GM19468 (cell line): ENCODE measurements around the gene CEP112.
"Not testable (repeated sequence)": the region's sequence is repeated elsewhere in the genome, so short reads cannot be mapped to it uniquely, and the experiment has no call there.

ENCODE experiments used
- ATAC-seq: cut with Tn5 transposase; IDR thresholded peaks from one replicate; pipeline ENCODE4 v1.9.1; 2021; ENCODE audit warnings: mild to moderate bottlenecking, moderate library complexity, moderate number of reproducible peaks; ENCODE audit not compliant: unreplicated experiment; ENCODE audit errors: extremely low read depth

CEP112 gene

DNA sequence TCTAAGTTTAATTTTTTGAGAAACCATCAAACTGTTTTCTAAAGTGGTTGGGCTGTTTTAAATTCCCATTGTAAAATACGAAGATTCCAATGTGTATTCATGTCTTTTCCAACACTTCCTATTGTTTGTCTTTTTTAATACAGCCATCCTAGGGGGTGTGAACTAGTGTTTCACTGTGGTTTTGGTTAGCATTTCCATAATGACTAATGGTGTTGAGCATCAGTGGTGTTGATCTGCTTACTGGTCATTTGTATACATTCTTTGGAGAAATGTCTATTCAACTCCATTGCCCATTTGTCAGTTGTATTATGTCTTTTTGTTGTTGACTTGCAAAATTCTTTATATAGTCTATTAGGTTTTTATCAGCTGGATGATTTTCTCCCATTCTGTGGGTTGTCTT is 391.3 kb downstream of the CEP112 start:
- ATAC-seq, result no peak

DNA sequence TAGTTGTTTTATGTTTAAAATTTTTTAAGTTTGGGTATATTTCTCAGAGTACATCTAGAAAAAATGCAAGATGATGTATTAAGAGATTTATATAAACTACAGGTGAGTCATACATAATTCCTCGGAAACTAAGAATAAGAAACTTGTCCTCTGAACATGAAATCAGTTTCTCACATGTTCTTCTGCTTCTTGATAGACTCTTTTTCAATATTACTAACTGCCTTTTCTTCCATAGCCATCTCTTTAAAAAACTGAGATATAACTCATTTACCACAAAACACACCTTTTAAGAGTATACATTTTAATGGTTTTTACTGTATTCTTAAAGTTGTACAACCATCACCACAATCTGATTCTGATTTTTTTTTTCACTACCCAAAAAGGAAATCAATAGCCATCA is 392.1 kb downstream of the CEP112 start:
- ATAC-seq, result no peak

DNA sequence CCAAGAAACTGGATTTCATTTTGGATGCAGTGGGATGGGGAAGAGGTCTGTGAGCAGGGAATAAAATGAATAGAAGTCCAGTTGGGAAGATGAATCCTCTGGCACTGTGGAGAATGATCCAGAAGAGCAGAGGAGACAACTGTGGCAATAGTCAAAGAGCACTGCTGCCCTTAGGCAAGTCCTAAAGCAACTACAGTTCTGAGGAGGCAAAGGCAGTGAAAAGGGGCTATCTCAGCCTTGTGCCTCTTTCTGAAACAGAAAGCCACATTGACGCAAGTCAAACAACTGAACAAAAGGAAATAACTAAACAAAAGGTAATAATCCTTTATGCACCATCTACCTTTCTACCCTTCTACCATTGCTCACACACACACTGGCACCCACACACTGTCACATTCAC is 392.5 kb downstream of the CEP112 start:
- ATAC-seq, result no peak

DNA sequence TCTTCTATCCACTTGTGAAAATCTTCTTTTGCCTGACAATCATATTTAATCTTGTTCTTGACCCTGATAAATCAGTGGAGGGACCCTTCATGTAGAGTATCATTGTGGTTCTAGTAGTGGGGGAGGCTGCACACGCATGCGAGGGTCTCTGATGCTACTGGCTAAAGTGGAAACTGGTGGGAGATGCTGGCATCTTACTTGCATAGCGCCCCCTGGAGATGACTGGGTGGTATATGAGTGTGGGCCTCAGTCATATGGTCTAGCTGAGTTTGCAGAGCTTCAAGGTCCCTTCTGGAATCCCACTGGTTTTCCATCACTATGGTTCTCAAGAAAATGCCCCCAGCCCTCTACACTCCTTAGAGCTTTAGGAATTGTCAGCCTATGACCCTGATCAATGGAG is 394.1 kb downstream of the CEP112 start:
- no peak for ATAC-seq

DNA sequence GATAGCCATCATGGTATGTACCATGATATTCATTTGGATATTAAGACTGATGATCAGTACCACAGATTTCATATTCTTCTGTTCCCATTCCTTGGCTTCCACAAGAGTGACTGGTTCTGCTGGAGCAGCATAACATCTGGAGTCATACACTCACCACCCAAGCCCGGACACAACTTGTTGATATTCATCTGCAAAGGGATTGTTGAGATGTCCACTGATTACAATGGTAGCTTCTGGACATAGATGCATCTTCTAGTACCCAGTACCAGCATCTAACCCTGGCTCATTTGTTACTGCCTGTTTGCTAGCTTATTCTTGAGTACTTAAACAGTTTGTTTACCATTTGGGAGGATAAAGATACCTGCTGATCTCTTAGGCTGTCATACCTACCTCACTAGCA is 394.8 kb downstream of the CEP112 start:
- no peak for ATAC-seq

DNA sequence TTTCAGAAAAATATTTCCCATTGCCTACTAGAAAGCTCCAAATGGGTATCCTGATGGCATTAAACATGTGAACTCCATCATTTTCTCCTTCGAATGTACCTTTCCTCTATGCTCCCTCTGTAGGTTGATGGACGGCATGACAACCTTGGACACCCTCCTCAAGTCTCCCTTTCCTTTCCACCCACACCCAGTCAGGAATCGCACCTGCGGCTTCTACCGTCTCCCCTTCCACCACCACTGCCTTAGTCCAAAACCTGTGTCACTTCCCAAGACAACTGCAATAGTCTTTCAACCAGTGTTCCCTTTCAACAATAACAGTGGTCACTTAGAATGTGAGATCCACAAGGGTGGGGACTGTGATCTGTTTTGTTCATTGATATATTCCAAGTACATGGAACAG is 397.4 kb downstream of the CEP112 start:
- no peak for ATAC-seq

DNA sequence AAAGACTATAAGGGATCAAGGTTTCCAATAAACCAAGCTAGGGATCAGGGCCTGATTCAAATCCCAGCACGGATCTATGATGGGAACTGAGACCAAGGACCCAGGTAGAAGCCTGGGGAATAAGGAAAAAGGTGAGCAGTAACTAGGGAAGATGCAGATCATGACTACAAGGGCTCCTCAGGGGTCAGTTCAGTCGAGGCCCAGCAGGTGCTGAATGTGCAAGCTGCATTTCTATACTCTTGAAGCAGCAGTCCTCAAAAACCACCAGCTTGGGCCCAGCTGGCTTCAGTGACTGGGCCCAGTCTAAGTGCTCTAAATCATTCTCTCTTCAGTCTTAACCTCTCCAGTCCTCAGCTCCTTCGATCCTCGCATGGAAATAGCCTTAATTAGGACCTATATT is 401.7 kb downstream of the CEP112 start:
- no peak for ATAC-seq

DNA sequence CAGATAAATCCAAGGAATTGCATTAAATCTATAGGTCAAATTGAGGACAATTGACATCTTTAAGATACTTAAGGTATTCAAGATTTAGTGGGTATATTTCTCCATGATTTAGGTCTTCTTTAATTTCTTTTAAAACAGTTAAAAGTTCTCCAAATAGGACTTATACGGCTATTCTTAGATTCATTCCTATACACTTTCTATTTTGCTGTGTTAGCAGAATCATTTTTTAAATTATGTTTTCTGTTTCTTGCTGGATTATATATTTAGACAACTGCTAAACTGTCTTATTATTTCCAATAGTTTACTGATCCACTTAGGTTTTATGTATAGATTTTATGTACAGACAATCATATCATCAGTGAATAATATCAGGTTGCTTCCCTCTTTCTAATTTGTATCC is 404.4 kb downstream of the CEP112 start:
- ATAC-seq, result no peak

DNA sequence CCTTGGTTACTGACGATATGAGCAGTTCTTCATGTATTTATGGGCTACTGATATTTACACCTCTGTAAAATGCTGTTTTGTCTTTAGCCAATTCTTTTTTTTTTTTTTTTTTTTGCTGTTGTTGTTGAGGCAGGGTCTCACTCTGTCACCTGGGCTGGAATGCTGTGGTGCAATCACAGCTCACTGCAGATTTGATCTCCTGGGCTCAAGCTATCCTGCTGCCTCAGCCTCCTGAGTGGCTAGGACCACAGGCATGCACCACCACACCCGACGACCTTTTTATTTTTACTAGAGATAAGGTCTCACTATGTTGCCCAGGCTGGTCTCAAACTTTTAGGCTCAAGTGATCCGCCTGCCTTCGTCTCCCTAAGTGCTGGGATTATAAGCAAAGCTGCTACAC is 405.5 kb downstream of the CEP112 start:
- ATAC-seq, result no peak

DNA sequence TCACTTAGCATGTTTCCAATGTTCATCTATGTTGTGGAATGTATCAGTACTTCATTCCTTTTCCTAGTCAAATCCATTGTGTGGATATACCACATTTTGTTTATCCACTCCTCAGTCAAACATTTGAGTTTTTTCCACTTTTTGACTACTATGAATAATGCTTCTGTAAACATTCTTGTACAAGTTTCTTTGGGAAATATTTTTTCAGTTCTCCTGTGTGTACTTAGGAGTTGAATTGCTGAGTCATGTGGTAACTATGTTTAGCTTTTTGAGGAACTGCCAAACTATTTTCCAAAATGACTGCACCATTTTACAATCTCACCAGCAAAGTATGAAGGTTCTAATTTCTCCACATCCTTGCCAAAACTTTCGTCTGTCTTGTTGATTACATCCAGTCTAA is 406.8 kb downstream of the CEP112 start:
- no peak for ATAC-seq

DNA sequence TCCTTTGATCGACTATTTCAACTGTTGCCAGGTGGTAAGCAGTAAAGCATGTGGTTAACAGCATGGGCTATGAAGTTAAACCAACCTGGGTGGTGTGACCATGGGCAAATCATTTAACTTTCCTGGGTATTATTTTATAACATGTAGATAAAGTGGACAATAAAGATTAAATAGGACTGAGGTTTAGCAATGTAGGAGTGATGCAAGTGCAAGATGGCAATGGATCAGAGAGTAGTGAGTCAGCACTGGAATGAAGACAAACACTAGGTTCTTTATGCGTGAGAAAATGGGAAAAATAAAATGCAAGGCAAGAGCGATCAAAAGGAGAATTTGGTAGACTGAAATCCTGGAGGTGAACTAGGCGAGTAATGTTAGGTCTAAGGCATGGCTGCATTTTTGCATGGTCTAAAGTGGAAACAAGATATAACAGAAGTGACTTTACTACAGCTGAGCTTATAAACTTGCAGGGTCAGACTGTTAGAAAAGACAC is 408.0 kb downstream of the CEP112 start:
- no peak for ATAC-seq

DNA sequence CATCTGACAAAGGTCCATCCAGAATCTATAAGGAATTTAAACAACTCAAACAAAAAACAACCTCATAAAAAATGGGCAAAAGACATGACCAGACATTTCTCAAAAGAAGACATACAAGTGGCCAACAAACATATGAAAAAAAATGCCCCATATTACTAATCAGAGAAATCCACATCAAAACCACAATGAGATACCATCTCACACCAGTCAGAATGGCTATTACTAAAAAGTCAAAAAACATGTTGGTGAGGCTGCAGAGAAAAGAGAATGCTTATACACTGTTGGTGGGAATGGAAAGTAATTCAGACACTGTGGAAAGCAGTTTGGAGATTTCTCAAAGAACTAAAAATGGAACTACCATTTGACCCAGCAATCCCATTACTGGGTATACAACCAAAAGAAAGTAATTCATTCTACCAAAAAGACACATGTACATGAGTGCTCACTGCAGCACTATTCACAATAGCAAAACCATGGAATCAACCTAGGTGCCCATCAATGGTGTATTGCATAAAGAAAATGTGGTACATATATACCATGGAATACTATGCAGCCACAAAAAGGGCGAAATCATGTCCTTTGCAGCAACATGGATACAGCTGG is 409.7 kb downstream of the CEP112 start:
- not testable (repeated sequence) for ATAC-seq

DNA sequence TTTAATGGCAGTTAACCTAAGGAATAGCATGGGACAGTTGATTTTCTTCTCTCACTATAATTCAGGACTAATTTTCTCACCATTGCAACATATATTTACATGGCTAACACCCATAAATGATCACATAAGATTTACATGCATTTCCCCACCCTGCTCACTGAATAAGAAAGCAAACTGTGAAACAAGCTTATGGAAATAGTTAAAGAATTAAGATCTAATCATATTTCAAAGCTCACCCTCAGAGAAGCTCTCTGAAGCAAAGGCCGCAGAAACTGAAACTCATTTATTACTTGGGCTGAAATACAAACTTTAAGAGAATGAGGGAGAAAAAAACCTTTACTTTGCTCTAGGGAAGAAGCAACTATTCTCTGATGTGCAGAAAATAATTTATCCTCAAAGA is 411.8 kb downstream of the CEP112 start:
- no peak for ATAC-seq

DNA sequence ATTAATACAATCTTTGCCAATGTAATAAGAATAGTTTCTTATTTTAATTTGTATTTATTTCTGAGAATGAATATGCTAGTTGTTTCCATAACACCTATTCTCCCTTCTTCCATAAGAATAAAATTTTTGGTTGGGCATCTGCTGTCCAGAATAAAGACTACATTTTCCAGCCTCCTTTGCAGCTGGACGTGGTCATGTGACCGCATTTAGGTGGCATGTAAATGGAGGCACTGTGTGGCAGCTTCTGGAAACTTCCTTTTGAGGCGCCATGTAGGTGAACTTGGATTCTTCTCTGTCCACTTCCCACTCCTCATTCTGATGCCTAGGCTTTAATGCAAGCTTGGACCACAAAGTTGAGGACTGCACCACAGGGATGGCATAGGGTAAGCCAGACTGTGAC is 415.0 kb downstream of the CEP112 start:
- no peak for ATAC-seq

DNA sequence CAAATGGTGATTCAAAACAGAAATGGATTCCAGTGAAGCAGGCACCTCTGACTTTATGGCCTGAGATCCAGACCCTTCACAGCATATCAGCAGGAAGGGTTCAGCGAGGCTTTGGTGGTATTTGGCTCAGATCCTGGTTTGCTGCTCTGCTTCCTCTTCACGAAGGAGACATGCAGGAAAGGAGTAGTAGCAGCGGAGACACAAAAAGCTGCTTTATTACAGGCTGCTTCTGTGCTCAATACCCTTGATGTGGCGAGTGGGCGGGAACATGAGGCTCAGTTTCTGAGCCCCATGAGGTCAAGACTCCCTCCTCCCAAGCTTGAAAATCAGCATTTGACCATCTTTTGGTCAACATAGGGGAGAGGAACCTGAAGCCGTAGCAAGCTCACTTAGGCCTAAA is 417.1 kb downstream of the CEP112 start:
- no peak for ATAC-seq

DNA sequence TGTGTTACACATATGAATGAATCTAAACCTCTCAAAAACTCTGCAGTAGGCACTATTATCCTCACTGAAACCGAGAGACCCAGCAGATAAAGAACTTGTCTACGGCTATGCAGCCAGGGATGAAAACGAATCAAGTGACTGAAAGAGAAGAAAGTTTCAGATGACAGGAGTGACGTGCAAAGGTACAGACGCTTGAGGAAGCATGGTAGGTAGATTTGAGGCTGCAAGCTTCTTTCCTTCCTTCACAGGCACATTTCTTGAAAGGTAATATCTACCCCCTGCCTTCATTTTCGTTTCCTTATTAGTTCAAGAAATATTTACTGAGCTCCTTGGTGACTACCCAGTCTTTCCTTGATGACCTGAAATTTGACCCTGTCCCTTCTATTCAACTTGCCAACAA is 418.9 kb downstream of the CEP112 start:
- no peak for ATAC-seq

DNA sequence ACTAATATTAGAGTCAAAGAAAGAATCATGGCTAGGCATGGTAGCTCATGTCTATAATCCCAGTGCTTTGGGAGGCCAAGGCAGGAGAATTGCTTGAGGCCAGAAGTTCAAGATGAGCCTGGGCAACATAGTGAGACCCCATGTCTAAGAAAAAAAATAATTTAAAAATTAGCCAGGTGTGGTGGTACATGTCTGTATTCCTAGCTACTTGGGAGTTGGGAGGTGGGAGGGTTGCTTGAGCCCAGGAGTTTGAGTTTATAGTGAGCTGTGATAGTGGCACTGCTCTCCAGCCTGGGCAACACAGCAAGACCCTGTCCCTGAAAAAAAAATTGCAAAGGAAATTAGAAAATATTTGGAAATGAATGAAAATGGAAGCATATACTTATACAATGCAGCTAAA is 420.2 kb downstream of the CEP112 start:
- ATAC-seq, result no peak

DNA sequence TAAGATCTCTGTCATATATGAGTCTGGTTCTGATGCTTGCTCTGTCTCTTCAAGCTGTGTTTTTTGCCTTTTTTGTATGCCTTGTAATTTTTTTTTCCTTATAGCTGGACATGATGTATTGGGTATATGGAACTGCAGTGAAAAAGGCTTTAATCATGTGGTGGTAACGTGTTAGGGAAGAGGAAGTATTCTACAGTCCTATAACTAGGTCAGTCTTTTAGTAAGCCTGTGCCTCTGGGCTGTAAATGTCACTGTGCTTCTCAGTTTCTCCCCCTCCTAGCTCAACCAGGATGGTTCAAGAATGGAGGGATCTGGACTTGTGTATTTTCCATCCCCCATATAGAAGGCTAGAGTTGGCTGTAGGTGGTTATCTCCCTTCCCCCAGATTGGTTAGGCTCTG is 428.1 kb downstream of the CEP112 start:
- no peak for ATAC-seq

DNA sequence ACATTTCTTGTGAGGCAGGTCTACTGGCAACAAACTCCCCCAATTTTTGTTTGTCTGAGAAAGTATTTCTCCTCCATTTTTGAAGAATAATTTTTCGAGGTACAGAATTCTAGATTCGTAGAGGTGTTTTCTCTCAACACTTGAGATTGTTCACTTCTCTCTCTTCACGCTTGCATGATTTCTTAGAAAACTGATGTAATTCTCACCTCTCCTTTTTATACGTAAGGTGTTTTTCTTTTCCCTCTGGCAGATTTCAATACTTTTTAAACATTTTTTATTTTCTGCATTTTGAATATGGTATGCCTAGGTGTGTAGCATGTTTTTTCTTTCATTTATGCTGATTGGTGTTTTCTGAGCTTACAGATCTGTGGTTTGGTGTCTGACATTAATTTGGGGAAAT is 429.0 kb downstream of the CEP112 start:
- ATAC-seq, result no peak

DNA sequence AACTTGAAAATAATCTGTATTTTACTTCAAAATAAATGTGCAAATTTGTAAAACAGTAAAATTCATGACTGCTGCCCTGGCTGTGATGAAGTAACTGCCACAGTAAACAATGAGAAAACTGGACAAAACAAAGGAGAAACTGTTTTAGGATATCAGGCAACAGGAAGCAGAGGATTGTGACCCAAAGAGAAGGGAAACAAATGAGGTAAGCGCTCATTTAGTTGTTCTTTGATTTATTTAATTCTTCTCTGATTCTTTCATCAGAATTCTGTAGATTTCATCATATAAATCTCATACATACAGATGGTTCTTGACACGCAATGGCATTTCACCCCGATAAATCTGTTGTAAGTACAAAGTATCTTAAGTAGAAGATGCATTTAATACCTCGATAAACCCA is 432.4 kb downstream of the CEP112 start:
- no peak for ATAC-seq

DNA sequence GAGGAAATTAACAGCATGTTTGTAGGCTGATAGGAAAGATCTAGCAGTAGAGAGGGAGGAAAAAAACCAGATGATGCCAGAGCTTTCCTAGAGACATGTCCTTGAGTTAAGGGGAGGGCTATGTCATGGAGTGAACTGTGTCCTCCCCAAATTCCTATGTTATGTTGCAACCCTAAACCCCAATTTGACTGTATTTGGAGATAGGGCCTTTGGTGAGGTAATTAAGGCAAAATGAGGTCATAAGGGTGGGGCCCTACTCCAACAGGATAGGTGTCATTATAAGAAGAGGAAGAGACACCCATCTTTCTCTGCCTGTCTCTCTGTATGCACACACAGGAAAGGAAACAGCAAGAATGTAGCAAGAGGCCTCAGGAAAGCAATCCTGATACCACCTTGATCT is 435.2 kb downstream of the CEP112 start:
- ATAC-seq, result no peak

DNA sequence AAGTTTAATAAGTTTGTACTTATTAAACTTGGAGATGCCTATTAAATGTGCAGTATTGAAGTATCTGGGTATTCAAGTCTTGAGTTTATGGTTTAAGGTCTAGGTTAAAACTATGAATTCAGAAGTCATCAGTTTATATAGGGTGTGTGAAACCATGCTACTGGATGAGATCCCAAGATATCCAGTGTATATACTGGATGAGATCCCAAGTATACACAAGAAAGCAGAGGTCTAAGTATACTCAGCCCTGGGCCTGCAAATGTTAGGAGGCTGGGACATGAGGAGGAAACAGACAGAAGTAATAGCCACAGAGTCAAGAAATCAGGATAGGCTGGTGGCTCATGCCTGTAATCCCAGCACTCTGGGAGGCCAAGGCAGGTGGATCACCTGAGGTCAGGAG is 436.1 kb downstream of the CEP112 start:
- ATAC-seq, result no peak

DNA sequence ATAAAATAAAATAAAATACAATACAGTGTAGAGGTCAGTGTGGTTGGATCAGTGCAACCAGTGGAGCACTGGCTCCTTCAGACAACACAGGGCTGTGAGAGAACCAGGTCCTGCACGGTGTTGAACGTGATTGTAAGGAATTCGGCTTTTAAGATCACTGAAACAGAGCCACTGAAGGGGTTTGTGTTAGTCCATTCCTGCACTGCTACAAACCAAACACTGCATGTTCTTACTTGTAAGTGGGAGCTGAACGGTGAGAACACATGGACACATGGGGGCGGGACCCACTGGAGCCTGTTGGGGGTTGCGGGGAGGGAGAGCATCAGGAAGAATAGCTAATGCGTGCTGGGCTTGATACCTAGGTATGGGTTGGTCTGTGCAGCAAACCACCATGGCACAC is 437.3 kb downstream of the CEP112 start:
- ATAC-seq, result no peak
